Measurements from ENCODE around the gene ARMC9. TPM values are rescaled to one million over a fixed set of nuclear protein-coding genes. Genes with fewer than 3 reads are reported as not detected.

ARMC9 gene
- total RNA-seq, 2 donors from 2014 or later = 41.7 to 51.5 TPM

- Histone ChIP-seq H3K27ac (ENCODE audit: low read depth, low read length) (no peak overlapping the region), H3K4me1 (ENCODE audit: control insufficient read depth, insufficient read depth, low read length) (peaks cover 12% of the 10 kb centered on the region), H3K36me3 (ENCODE audit: control insufficient read depth, insufficient read depth, low read length) (peaks cover 4% of the 10 kb centered on the region), H3K4me3 (ENCODE audit: low read length) (no peak overlapping the region), H3K9ac (ENCODE audit: extremely low read depth, low read length, poor library complexity, severe bottlenecking) (no peak overlapping the region), H3K27me3 (ENCODE audit: control insufficient read depth, insufficient read depth, low read length, poor library complexity, severe bottlenecking) (no peaks in the 10 kb centered on the region), H3K9me3 (ENCODE audit: control insufficient read depth, low read length) (no peaks in the 10 kb centered on the region)
- Mint-ChIP-seq H3K9me3 (no peaks in the 10 kb centered on the region), H3K27me3 (ENCODE audit: insufficient read depth) (no peaks in the 10 kb centered on the region), H3K36me3 (ENCODE audit: low read depth) (peaks cover 7% of the 10 kb centered on the region), H3K4me3 (no peak overlapping the region), H3K4me1 (peaks cover 17% of the 10 kb centered on the region), H3K27ac (no peak overlapping the region)
- peak; percentile 57 for DNase-seq
- 90 to 95% methylated on average over 4 to 7 of the region's 9 CpGs for WGBS, 2 experiments (ENCODE audit: insufficient coverage in 1 of 2, insufficient read length in 1 of 2)
- TF ChIP-seq CTCF (conservative IDR thresholded peaks at IDR 0.05) = no peak
Measured at GRCh38 chr2:231362555-231363184, 164.2 kb downstream of the ARMC9 start.

GRCh38 chr2:231364061-231364460 lies 165.6 kb downstream of the ARMC9 start:
- no peaks in the 10 kb centered on the region for H3K9me3 ChIP-seq (ENCODE audit: control insufficient read depth, low read length)
- no peak overlapping the region for H3K4me3 Mint-ChIP-seq
- no peak overlapping the region for H3K9ac ChIP-seq (ENCODE audit: extremely low read depth, low read length, poor library complexity, severe bottlenecking)
- no peak overlapping the region for H3K27ac ChIP-seq (ENCODE audit: low read depth, low read length)
- H3K4me1 Mint-ChIP-seq = peaks cover 20% of the 10 kb centered on the region
- H3K27me3 Mint-ChIP-seq (ENCODE audit: insufficient read depth) = no peaks in the 10 kb centered on the region
- peaks cover 4% of the 10 kb centered on the region for H3K36me3 ChIP-seq (ENCODE audit: control insufficient read depth, insufficient read depth, low read length)
- no peak for TF ChIP-seq CTCF (conservative IDR thresholded peaks at IDR 0.05)
- peaks cover 12% of the 10 kb centered on the region for H3K4me1 ChIP-seq (ENCODE audit: control insufficient read depth, insufficient read depth, low read length)
- H3K4me3 ChIP-seq (ENCODE audit: low read length) = no peak overlapping the region
- no peak overlapping the region for H3K27ac Mint-ChIP-seq
- DNase-seq = no peak
- peaks cover 11% of the 10 kb centered on the region for H3K36me3 Mint-ChIP-seq (ENCODE audit: low read depth)
- H3K27me3 ChIP-seq (ENCODE audit: control insufficient read depth, insufficient read depth, low read length, poor library complexity, severe bottlenecking) = no peaks in the 10 kb centered on the region
- H3K9me3 Mint-ChIP-seq = no peaks in the 10 kb centered on the region
- 94 to 97% methylated on average over 4 to 5 of the region's 5 CpGs for WGBS, 2 experiments (ENCODE audit: insufficient coverage in 1 of 2, insufficient read length in 1 of 2)

- Mint-ChIP-seq H3K36me3 (ENCODE audit: low read depth) (peaks cover 11% of the 10 kb centered on the region), H3K27ac (peak overlapping the region; percentile 83), H3K4me3 (no peak overlapping the region), H3K27me3 (ENCODE audit: insufficient read depth) (no peaks in the 10 kb centered on the region), H3K4me1 (peaks cover 12% of the 10 kb centered on the region), H3K9me3 (no peaks in the 10 kb centered on the region)
- Histone ChIP-seq H3K27me3 (ENCODE audit: control insufficient read depth, insufficient read depth, low read length, poor library complexity, severe bottlenecking) (no peaks in the 10 kb centered on the region), H3K9me3 (ENCODE audit: control insufficient read depth, low read length) (no peaks in the 10 kb centered on the region), H3K27ac (ENCODE audit: low read depth, low read length) (peak overlapping the region; percentile 74), H3K4me3 (ENCODE audit: low read length) (no peak overlapping the region), H3K36me3 (ENCODE audit: control insufficient read depth, insufficient read depth, low read length) (peaks cover 4% of the 10 kb centered on the region), H3K4me1 (ENCODE audit: control insufficient read depth, insufficient read depth, low read length) (peaks cover 3% of the 10 kb centered on the region), H3K9ac (ENCODE audit: extremely low read depth, low read length, poor library complexity, severe bottlenecking) (no peak overlapping the region)
- no peak for TF ChIP-seq CTCF (conservative IDR thresholded peaks at IDR 0.05)
- WGBS, 2 experiments (ENCODE audit: insufficient coverage in 1 of 2, insufficient read length in 1 of 2) = 85 to 89% methylated on average over 19 to 22 of the region's 22 CpGs
- DNase-seq = no peak
Measured at GRCh38 chr2:231364961-231365810, 166.8 kb downstream of the ARMC9 start.
